NCI-H2227 treated with DMSO at 0.1 percent for 48 hours (cell line): ENCODE results near the gene TENT5C.

Source experiments
- DNase-seq: peaks from one replicate; lab custom pipeline; 2025; lab: John Stamatoyannopoulos, UW

TENT5C gene

GRCh38 chr1:117657949-117658660 is 52.3 kb downstream of the TENT5C start:
- DNase-seq, result no peak

GRCh38 chr1:117658676-117659075 is 52.8 kb downstream of the TENT5C start:
- DNase-seq, result no peak

- no peak for DNase-seq
These were observed 53.9 kb downstream of the TENT5C start for GRCh38 chr1:117659550-117660270.

GRCh38 chr1:117660271-117660965 is 54.6 kb downstream of the TENT5C start:
- no peak for DNase-seq

GRCh38 chr1:117661027-117661426 is 55.2 kb downstream of the TENT5C start:
- no peak for DNase-seq

- no peak for DNase-seq
These were observed 56.8 kb downstream of the TENT5C start for GRCh38 chr1:117662667-117663066.

- DNase-seq, result no peak
These were observed 57.5 kb downstream of the TENT5C start for GRCh38 chr1:117663156-117663902.

GRCh38 chr1:117664314-117664713 is 58.5 kb downstream of the TENT5C start:
- DNase-seq, result no peak

- DNase-seq, result no peak
These were observed 59.9 kb downstream of the TENT5C start for GRCh38 chr1:117665556-117666270.

GRCh38 chr1:117669572-117669971 is 63.7 kb downstream of the TENT5C start:
- no peak for DNase-seq

- DNase-seq, result no peak
These were observed 65.3 kb downstream of the TENT5C start for GRCh38 chr1:117670976-117671780.

GRCh38 chr1:117671781-117672501 is 66.1 kb downstream of the TENT5C start:
- no peak for DNase-seq

- no peak for DNase-seq
These were observed 66.9 kb downstream of the TENT5C start for GRCh38 chr1:117672756-117673155.

- no peak for DNase-seq
These were observed 67.6 kb downstream of the TENT5C start for GRCh38 chr1:117673405-117673804.

GRCh38 chr1:117674521-117675400 is 68.9 kb downstream of the TENT5C start:
- no peak for DNase-seq

- no peak for DNase-seq
These were observed 70.1 kb downstream of the TENT5C start for GRCh38 chr1:117675907-117676430.

- DNase-seq, result no peak
These were observed 70.8 kb downstream of the TENT5C start for GRCh38 chr1:117676615-117677130.
